HUES6 (cell line): ENCODE measurements around the gene ZNF444.

ENCODE experiments used
- H3K27ac ChIP-seq: 2 replicates; pipeline ENCODE4 v1.7.0; 2013; ENCODE audit warnings: low read depth, mild to moderate bottlenecking, low read length, inconsistent platforms
- H3K27me3 ChIP-seq: 2 replicates; pipeline ENCODE4 v1.6.1; 2013; ENCODE audit warnings: low read length; ENCODE audit not compliant: control insufficient read depth, insufficient read depth
- H3K36me3 ChIP-seq: 2 replicates; pipeline ENCODE4 v1.6.1; 2013; ENCODE audit warnings: low read length; ENCODE audit not compliant: control insufficient read depth, insufficient read depth
- H3K4me1 ChIP-seq: 2 replicates; pipeline ENCODE4 v1.6.1; 2013; ENCODE audit warnings: low read length; ENCODE audit not compliant: control insufficient read depth, insufficient read depth
- H3K4me3 ChIP-seq: 2 replicates; pipeline ENCODE4 v1.5.1; 2013; ENCODE audit warnings: low read depth, low read length
- H3K9ac ChIP-seq: one replicate; pipeline ENCODE4 v1.6.1; 2013; ENCODE audit warnings: mild to moderate bottlenecking, low read length
- H3K9me3 ChIP-seq: 2 replicates; pipeline ENCODE4 v1.6.1; 2013; ENCODE audit warnings: low read depth, low read length; ENCODE audit not compliant: control insufficient read depth, insufficient read depth

ZNF444 gene

GRCh38 chr19:56139847-56140582, 1.1 kb upstream of the ZNF444 start:
- peaks cover 4% of the 10 kb centered on the region; the same call in 1 of the 2 replicates for H3K36me3 ChIP-seq
- H3K4me1 ChIP-seq, result peaks cover 37% of the 10 kb centered on the region
- H3K4me3 ChIP-seq, result peak overlapping the region; percentile 61
- no peaks in the 10 kb centered on the region for H3K27me3 ChIP-seq
- H3K27ac ChIP-seq, result no peak overlapping the region
- H3K9ac ChIP-seq, result no peak overlapping the region
- H3K9me3 ChIP-seq, result no peaks in the 10 kb centered on the region

GRCh38 chr19:56141417-56141993, 418 bp downstream of the ZNF444 start:
- Histone ChIP-seq H3K9ac (peak overlapping the region; percentile 45), H3K36me3 (peaks cover 4% of the 10 kb centered on the region; the same call in 1 of the 2 replicates), H3K27me3 (no peaks in the 10 kb centered on the region), H3K4me1 (peaks cover 25% of the 10 kb centered on the region), H3K9me3 (no peaks in the 10 kb centered on the region), H3K4me3 (peak overlapping the region; percentile 61), H3K27ac (no peak overlapping the region)

- H3K9ac ChIP-seq, result peak overlapping the region; percentile 45
- no peaks in the 10 kb centered on the region for H3K9me3 ChIP-seq
- H3K4me3 ChIP-seq, result peak overlapping the region; percentile 61
- H3K27ac ChIP-seq, result no peak overlapping the region
- peaks cover 7% of the 10 kb centered on the region for H3K36me3 ChIP-seq
- peaks cover 23% of the 10 kb centered on the region for H3K4me1 ChIP-seq
- H3K27me3 ChIP-seq, result no peaks in the 10 kb centered on the region
These were observed 1.1 kb downstream of the ZNF444 start for GRCh38 chr19:56142087-56142787.

GRCh38 chr19:56142897-56143434, 1.9 kb downstream of the ZNF444 start:
- Histone ChIP-seq H3K9ac (no peak overlapping the region), H3K4me1 (peaks cover 19% of the 10 kb centered on the region), H3K9me3 (no peaks in the 10 kb centered on the region), H3K27ac (0 out of 2 replicates have a peak overlapping the region, but pooled peaks have one; percentile 43), H3K27me3 (no peaks in the 10 kb centered on the region), H3K36me3 (peaks cover 14% of the 10 kb centered on the region), H3K4me3 (no peak overlapping the region)

GRCh38 chr19:56144376-56144775, 3.3 kb downstream of the ZNF444 start:
- no peaks in the 10 kb centered on the region for H3K27me3 ChIP-seq
- H3K9ac ChIP-seq, result no peak overlapping the region
- H3K4me1 ChIP-seq, result peaks cover 19% of the 10 kb centered on the region
- peaks cover 23% of the 10 kb centered on the region for H3K36me3 ChIP-seq
- H3K27ac ChIP-seq, result no peak overlapping the region
- no peaks in the 10 kb centered on the region for H3K9me3 ChIP-seq
- no peak overlapping the region for H3K4me3 ChIP-seq

GRCh38 chr19:56144831-56145230, 3.7 kb downstream of the ZNF444 start:
- H3K9me3 ChIP-seq, result no peaks in the 10 kb centered on the region
- H3K36me3 ChIP-seq, result peaks cover 27% of the 10 kb centered on the region
- H3K27ac ChIP-seq, result no peak overlapping the region
- H3K9ac ChIP-seq, result no peak overlapping the region
- H3K4me1 ChIP-seq, result peaks cover 18% of the 10 kb centered on the region
- H3K4me3 ChIP-seq, result no peak overlapping the region
- H3K27me3 ChIP-seq, result no peaks in the 10 kb centered on the region

- H3K9me3 ChIP-seq, result no peaks in the 10 kb centered on the region
- H3K27ac ChIP-seq, result no peak overlapping the region
- H3K9ac ChIP-seq, result no peak overlapping the region
- H3K4me3 ChIP-seq, result no peak overlapping the region
- no peaks in the 10 kb centered on the region for H3K27me3 ChIP-seq
- peaks cover 28% of the 10 kb centered on the region for H3K36me3 ChIP-seq
- H3K4me1 ChIP-seq, result peaks cover 14% of the 10 kb centered on the region; the same call in 1 of the 2 replicates
These were observed 4.6 kb downstream of the ZNF444 start for GRCh38 chr19:56145698-56146097.

GRCh38 chr19:56146904-56147303, 5.8 kb downstream of the ZNF444 start:
- H3K9me3 ChIP-seq, result no peaks in the 10 kb centered on the region
- no peaks in the 10 kb centered on the region for H3K27me3 ChIP-seq
- peaks cover 28% of the 10 kb centered on the region for H3K36me3 ChIP-seq
- peaks cover 11% of the 10 kb centered on the region; the same call in 1 of the 2 replicates for H3K4me1 ChIP-seq
- H3K9ac ChIP-seq, result no peak overlapping the region
- no peak overlapping the region for H3K27ac ChIP-seq
- no peak overlapping the region for H3K4me3 ChIP-seq

- no peak overlapping the region for H3K4me3 ChIP-seq
- peaks cover 8% of the 10 kb centered on the region; the same call in 1 of the 2 replicates for H3K4me1 ChIP-seq
- peaks cover 28% of the 10 kb centered on the region for H3K36me3 ChIP-seq
- H3K9me3 ChIP-seq, result no peaks in the 10 kb centered on the region
- no peak overlapping the region for H3K27ac ChIP-seq
- no peak overlapping the region for H3K9ac ChIP-seq
- H3K27me3 ChIP-seq, result no peaks in the 10 kb centered on the region
These were observed 6.2 kb downstream of the ZNF444 start for GRCh38 chr19:56147307-56147706.

- H3K9me3 ChIP-seq, result no peaks in the 10 kb centered on the region
- H3K4me1 ChIP-seq, result peaks cover 9% of the 10 kb centered on the region
- H3K27me3 ChIP-seq, result no peaks in the 10 kb centered on the region
- H3K36me3 ChIP-seq, result peaks cover 24% of the 10 kb centered on the region
- no peak overlapping the region for H3K27ac ChIP-seq
- H3K4me3 ChIP-seq, result no peak overlapping the region
- no peak overlapping the region for H3K9ac ChIP-seq
These were observed 7.0 kb downstream of the ZNF444 start for GRCh38 chr19:56148096-56148495.
